GM12878 (cell line): ENCODE results near the gene NXNL1.

Source experiments
- BHLHE40 ChIP-seq, 2 experiments: fragments of 450-650 bp in 1 of 2; IDR thresholded peaks; 2 replicates each; pipeline ENCODE4 v1.6.1; 2011 to 2017; ENCODE audit warnings: low read depth in 2 of 2, borderline replicate concordance in 1 of 2, improper control_type of control experiment in 1 of 2, low read length in 1 of 2, mild to moderate bottlenecking in 1 of 2
- CTCF ChIP-seq, 3 experiments: IDR thresholded peaks in 2 of 3; conservative IDR thresholded peaks in 1 of 3; 2 replicates each; pipeline ENCODE4 v1.5.1; 2011; ENCODE audit warnings: low read depth in 3 of 3, low read length in 3 of 3, mild to moderate bottlenecking in 3 of 3, control low read depth in 2 of 3, moderate library complexity in 2 of 3, inconsistent platforms in 1 of 3, mixed read lengths in 1 of 3; ENCODE audit not compliant: control insufficient read depth in 2 of 3, insufficient read depth in 1 of 3; ENCODE audit errors: extremely low read depth in 1 of 3
- EP300 ChIP-seq, 2 experiments: fragments of 150-350 bp in 1 of 2; IDR thresholded peaks; 2 replicates each; pipeline ENCODE4 v1.6.1; 2011 to 2012; ENCODE audit warnings: low read depth in 2 of 2, low read length in 2 of 2, borderline replicate concordance in 1 of 2, improper control_type of control experiment in 1 of 2, inconsistent platforms in 1 of 2; ENCODE audit not compliant: control insufficient read depth in 1 of 2
- FOXM1 ChIP-seq: IDR thresholded peaks from 2 replicates; pipeline ENCODE4 v1.6.1; 2012; ENCODE audit warnings: low read depth, mild to moderate bottlenecking, inconsistent platforms, low read length, moderate library complexity
- RCOR1 ChIP-seq: conservative IDR thresholded peaks from 2 replicates; pipeline ENCODE4 v1.6.1; 2012; ENCODE audit warnings: low read depth, low read length, improper control_type of control experiment

GRCh38 chr19:17423429-17424208, 37.1 kb downstream of the NXNL1 start:
- TF ChIP-seq EP300 (IDR thresholded peaks at IDR 0.05; ENCODE audit: borderline replicate concordance in 1 of 2, control insufficient read depth in 1 of 2, low read depth in 2 of 2, low read length in 2 of 2) (no peak), RCOR1 (no peak), FOXM1 (no peak), CTCF (IDR thresholded peaks at IDR 0.05 in 2 of 3, conservative IDR thresholded peaks at IDR 0.05 in 1 of 3; ENCODE audit: control insufficient read depth in 2 of 3, extremely low read depth in 1 of 3, insufficient read depth in 1 of 3, low read depth in 3 of 3, low read length in 3 of 3) (no peak), BHLHE40 (IDR thresholded peaks at IDR 0.05; ENCODE audit: borderline replicate concordance in 1 of 2, low read depth in 2 of 2, low read length in 1 of 2) (no peak)
